KMS-11 (cell line): ENCODE measurements around the gene CORO7.

ENCODE experiments used
- H2AFZ ChIP-seq: fragments of 200-600 bp; sonication (generic); 2 replicates; pipeline ENCODE4 v1.6.1; 2016; ENCODE audit warnings: antibody characterized with exemption, mixed run types, low read depth
- H3K27ac ChIP-seq: fragments of 200-600 bp; sonication (generic); 2 replicates; pipeline ENCODE4 v1.6.1; 2016; ENCODE audit warnings: mild to moderate bottlenecking, mixed run types
- H3K27me3 ChIP-seq: fragments of 200-600 bp; sonication (generic); 2 replicates; pipeline ENCODE4 v1.6.1; 2017; ENCODE audit warnings: mild to moderate bottlenecking, low read depth, mixed run types, moderate library complexity; ENCODE audit not compliant: insufficient read depth
- H3K36me3 ChIP-seq: fragments of 200-600 bp; sonication (generic); 2 replicates; pipeline ENCODE4 v1.6.1; 2017; ENCODE audit warnings: mild to moderate bottlenecking, mixed run types; ENCODE audit not compliant: insufficient read depth
- H3K4me1 ChIP-seq: fragments of 200-600 bp; sonication (generic); 2 replicates; pipeline ENCODE4 v1.6.1; 2016; ENCODE audit warnings: mild to moderate bottlenecking, low read depth, mixed run types; ENCODE audit not compliant: poor library complexity, severe bottlenecking
- H3K4me2 ChIP-seq: fragments of 200-600 bp; sonication (generic); 2 replicates; pipeline ENCODE4 v1.7.0; 2016; ENCODE audit warnings: mild to moderate bottlenecking, mixed run types
- H3K4me3 ChIP-seq: fragments of 200-600 bp; sonication (generic); IDR thresholded peaks from 2 replicates; pipeline ENCODE4 v1.6.1; 2017; ENCODE audit warnings: low read depth, low read length, mixed read lengths; ENCODE audit not compliant: insufficient read depth
- H3K79me2 ChIP-seq: fragments of 200-600 bp; sonication (generic); 2 replicates; pipeline ENCODE4 v1.6.1; 2016; ENCODE audit warnings: low read depth, mixed run types; ENCODE audit not compliant: insufficient read depth
- H3K9ac ChIP-seq: fragments of 200-600 bp; sonication (generic); 2 replicates; pipeline ENCODE4 v1.6.1; 2016; ENCODE audit warnings: mild to moderate bottlenecking, mixed run types
- H4K20me1 ChIP-seq: fragments of 200-600 bp; sonication (generic); 2 replicates; pipeline ENCODE4 v1.6.1; 2016; ENCODE audit warnings: mild to moderate bottlenecking, mixed run types; ENCODE audit not compliant: insufficient read depth
- TF ChIP-seq, protein P1 (sequence below): fragments of 200-600 bp; sonication (generic); conservative IDR thresholded peaks from 2 replicates; pipeline ENCODE4 v1.6.1; 2017; ENCODE audit warnings: low read depth, mild to moderate bottlenecking, antibody characterized with exemption, low read length, moderate library complexity, mixed read lengths

CORO7 gene

DNA sequence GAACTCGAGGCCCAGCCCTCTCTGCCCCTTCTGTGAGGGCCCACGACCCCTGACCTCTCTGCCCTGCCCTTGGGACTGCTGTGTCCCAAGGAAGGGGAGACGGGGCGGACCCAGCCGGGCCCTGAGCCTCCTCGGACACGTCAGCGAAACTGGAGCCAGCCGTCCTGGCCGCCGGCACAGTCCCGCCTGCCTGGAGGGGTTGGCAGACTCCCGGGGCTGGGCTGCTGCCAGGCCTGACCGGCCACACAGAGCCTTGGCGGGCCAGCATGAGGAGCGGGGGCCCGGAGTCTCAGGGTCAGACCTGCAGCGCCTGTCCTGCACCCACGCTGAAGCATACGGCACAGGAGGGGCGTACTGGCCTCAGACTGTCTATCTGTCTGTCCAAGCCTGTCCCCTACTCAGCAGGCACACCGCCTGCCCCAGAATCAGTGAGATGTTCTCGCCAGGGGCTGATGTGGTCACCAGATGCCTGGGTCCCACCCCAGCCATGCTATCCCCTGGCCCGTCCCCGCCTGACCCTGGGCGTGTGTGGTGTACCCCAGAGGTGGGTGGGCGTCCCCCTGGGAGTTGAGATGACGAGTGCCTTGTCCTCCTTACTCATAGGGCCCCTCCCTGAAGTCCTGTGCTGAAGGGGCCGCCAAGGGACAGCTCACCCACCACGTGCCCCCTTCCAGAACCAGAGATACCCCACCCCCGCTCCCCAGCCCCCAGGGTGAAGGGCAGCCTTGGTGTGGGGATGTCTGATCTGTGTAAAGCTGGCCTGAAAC is 40.1 kb downstream of the CORO7 start:
- H3K4me1 ChIP-seq: no peaks in the 10 kb centered on the region
- H3K27ac ChIP-seq: no peak overlapping the region
- H3K79me2 ChIP-seq: no peaks in the 10 kb centered on the region
- no peaks in the 10 kb centered on the region for H4K20me1 ChIP-seq
- H3K36me3 ChIP-seq: no peaks in the 10 kb centered on the region
- H3K27me3 ChIP-seq: no peaks in the 10 kb centered on the region
- no peak overlapping the region for H3K4me2 ChIP-seq
- no peak overlapping the region for H3K4me3 ChIP-seq
- TF ChIP-seq, protein P1, sequence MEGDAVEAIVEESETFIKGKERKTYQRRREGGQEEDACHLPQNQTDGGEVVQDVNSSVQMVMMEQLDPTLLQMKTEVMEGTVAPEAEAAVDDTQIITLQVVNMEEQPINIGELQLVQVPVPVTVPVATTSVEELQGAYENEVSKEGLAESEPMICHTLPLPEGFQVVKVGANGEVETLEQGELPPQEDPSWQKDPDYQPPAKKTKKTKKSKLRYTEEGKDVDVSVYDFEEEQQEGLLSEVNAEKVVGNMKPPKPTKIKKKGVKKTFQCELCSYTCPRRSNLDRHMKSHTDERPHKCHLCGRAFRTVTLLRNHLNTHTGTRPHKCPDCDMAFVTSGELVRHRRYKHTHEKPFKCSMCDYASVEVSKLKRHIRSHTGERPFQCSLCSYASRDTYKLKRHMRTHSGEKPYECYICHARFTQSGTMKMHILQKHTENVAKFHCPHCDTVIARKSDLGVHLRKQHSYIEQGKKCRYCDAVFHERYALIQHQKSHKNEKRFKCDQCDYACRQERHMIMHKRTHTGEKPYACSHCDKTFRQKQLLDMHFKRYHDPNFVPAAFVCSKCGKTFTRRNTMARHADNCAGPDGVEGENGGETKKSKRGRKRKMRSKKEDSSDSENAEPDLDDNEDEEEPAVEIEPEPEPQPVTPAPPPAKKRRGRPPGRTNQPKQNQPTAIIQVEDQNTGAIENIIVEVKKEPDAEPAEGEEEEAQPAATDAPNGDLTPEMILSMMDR: no peak
- no peak overlapping the region for H3K9ac ChIP-seq
- H2AFZ ChIP-seq: no peak overlapping the region

DNA sequence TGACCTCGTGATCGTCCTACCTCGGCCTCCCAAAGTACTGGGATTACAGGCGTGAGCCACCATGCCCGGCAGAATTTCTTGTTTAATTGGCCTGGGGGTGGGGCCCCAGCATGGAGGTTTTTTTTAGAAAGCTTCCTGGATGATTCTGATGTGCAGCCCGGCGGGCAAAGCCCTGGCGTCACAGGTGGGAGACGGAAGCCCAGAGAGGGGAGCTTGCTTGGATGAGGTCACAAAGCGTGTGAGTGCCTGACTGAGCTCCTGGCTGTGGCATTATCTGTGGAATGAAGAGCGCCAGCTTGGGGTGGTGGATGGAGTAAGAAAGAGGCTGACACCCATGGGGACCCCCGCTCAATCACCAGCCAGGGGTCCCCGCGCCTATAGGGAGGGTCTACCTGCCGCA is 40.7 kb downstream of the CORO7 start:
- no peak overlapping the region for H3K9ac ChIP-seq
- H3K27ac ChIP-seq: no peak overlapping the region
- H3K36me3 ChIP-seq: no peaks in the 10 kb centered on the region
- no peak overlapping the region for H3K4me3 ChIP-seq
- TF ChIP-seq, protein P1: no peak
- no peak overlapping the region for H3K4me2 ChIP-seq
- H3K79me2 ChIP-seq: no peaks in the 10 kb centered on the region
- H3K4me1 ChIP-seq: no peaks in the 10 kb centered on the region
- no peaks in the 10 kb centered on the region for H3K27me3 ChIP-seq
- no peak overlapping the region for H2AFZ ChIP-seq
- no peaks in the 10 kb centered on the region for H4K20me1 ChIP-seq

DNA sequence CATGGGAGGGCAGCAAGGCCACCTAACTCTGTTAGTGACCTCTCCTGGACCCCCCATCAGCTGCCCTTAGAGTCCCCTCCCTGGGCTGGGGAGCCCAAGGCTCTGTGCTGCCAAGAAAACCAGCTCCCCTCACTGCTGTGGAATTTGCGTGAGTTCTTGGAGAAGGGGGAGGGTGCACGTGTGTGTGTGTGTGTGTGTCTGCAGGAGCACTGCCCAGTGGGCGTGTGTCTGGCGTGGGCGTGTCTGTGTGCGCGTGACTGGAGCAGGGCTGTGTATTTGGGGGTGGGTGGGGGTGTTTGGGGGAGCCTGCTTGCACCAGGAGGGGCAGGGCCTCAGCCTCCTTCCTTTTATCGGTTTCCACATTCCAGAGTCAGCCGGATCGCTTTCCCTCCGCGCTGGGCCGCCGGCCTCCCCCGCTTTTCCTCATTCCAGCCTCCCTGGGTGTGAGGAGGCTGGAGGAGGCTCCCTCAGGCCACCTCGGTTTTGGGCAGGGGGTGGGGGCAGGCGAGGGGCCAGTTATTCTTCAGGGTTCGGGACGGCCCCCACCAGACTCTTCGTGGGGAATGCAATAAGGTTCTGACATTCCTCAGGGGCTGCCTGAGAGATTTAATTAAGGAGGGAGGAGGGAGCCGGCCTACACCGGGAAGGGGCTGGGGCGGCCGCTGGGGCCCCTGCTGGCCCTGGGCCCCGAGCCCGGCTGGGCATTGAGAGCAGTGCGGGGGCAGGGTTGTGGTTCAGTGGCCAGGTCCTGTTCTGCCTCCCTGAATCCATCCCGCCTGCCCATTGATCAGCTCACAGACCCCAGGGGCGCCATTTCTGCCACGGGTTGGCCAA is 42.3 kb downstream of the CORO7 start:
- Histone ChIP-seq H3K27me3 (no peaks in the 10 kb centered on the region), H3K4me2 (no peak overlapping the region), H3K9ac (no peak overlapping the region), H2AFZ (no peak overlapping the region), H3K79me2 (no peaks in the 10 kb centered on the region), H4K20me1 (no peaks in the 10 kb centered on the region), H3K27ac (no peak overlapping the region), H3K36me3 (no peaks in the 10 kb centered on the region), H3K4me1 (no peaks in the 10 kb centered on the region), H3K4me3 (no peak overlapping the region)
- TF ChIP-seq, protein P1: no peak

DNA sequence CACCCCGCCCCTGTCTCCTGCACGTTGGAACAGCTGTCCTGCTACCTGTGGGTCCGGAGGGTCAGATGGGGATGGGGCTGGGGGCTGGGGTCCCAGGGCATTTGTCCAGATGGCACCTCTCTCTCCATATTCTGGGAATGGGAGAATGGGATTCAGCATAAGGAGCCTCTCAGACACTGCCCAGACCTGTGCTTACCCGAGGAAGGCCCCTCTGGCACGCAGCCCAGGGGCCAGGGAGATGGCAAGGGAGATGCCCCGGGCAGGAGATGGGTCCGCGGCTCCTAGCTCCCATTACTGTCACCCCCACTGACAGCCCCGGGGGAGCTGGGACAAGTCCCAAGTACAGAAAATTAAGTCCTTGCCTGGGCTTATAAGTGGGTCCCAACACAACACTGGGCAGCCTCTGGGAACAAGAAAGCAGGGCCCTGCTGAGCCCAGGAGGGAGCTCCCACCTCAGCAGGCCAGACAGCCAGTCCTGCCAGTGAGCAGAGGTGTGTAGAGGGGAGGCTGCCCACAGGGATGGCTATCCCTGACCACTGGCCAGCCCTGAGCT is 43.0 kb downstream of the CORO7 start:
- Histone ChIP-seq H3K4me3 (no peak overlapping the region), H3K27ac (no peak overlapping the region), H3K4me2 (no peak overlapping the region), H3K27me3 (no peaks in the 10 kb centered on the region), H2AFZ (no peak overlapping the region), H3K4me1 (no peaks in the 10 kb centered on the region), H3K36me3 (no peaks in the 10 kb centered on the region), H3K9ac (no peak overlapping the region), H3K79me2 (no peaks in the 10 kb centered on the region), H4K20me1 (no peaks in the 10 kb centered on the region)
- TF ChIP-seq, protein P1: no peak
